HepG2 (cell line): ENCODE measurements around the gene SLC25A23. TPM values are rescaled to one million over a fixed set of nuclear protein-coding genes. Genes with fewer than 3 reads are reported as not detected.

ENCODE experiments used
- ATAC-seq: fragments of 200-7000 bp; cut with Tn5 transposase; 3 replicates; pipeline ENCODE4 v1.9.1; 2020; ENCODE audit warnings: mild to moderate bottlenecking, moderate library complexity
- BruUV-seq: library from RNA; stranded (reverse); fragments of 400-500 nt; replicated peaks from 2 replicates; lab custom pipeline; 2021; lab: Mats Ljungman, UMichigan
- CTCF ChIA-PET: fragments of 300-600 bp; formaldehyde crosslinking; extraction: SDS; loops from one replicate; lab custom pipeline; 2021; ENCODE audit warnings: low total read pairs, inconsistent platforms, low intra/inter-chr PET ratio; lab: Yijun Ruan, JAX
- POLR2A ChIA-PET: fragments of 350-600 bp; sonication (Branson Sonifier 250); formaldehyde crosslinking; loops from one replicate; lab custom pipeline; 2020; ENCODE audit warnings: antibody characterized with exemption, inconsistent platforms; lab: Yijun Ruan, JAX
- DNase-seq: peaks from one replicate; pipeline ENCODE4 v3.0.0-alpha.2; 2015; ENCODE audit warnings: low spot score
- FAIRE-seq: peaks from 3 replicates; lab custom pipeline; 2011; peaks lifted over from hg19 to GRCh38; lab: Jason Lieb, UNC
- H2AFZ ChIP-seq: one replicate; pipeline ENCODE4 v1.6.1; 2011; ENCODE audit warnings: low read length, inconsistent platforms
- H3K27ac ChIP-seq: fragments of 300-600 bp; 3 replicates; pipeline ENCODE4 v1.8.0; 2011; ENCODE audit warnings: mixed run types, mild to moderate bottlenecking, mixed read lengths, low read length, inconsistent platforms; ENCODE audit not compliant: insufficient read depth; ENCODE audit errors: extremely low read length
- H3K27me3 ChIP-seq, 2 experiments: fragments of 200-600 bp in 1 of 2; 2 replicates in 1 of 2; 3 replicates in 1 of 2; pipeline versions ENCODE4 v1.6.0 to v1.8.0; 2011; ENCODE audit warnings: low read length in 2 of 2, mild to moderate bottlenecking in 2 of 2, moderate library complexity in 2 of 2, inconsistent platforms in 1 of 2; ENCODE audit not compliant: insufficient read depth in 2 of 2, control insufficient read depth in 1 of 2
- H3K36me3 ChIP-seq, 2 experiments: fragments of 200-600 bp in 1 of 2; replicated peaks in 1 of 2; 2 replicates in 1 of 2; 3 replicates in 1 of 2; pipeline versions ENCODE4 v1.5.1 to v1.8.0; 2011; ENCODE audit warnings: low read length in 2 of 2, inconsistent platforms in 1 of 2; ENCODE audit not compliant: insufficient read depth in 2 of 2, control insufficient read depth in 1 of 2
- H3K4me1 ChIP-seq: 2 replicates; pipeline ENCODE4 v1.5.1; 2012; ENCODE audit warnings: low read length, inconsistent platforms; ENCODE audit not compliant: insufficient read depth
- H3K4me2 ChIP-seq: 2 replicates; pipeline ENCODE4 v1.6.0; 2011; ENCODE audit warnings: low read depth, low read length, inconsistent platforms
- H3K4me3 ChIP-seq, 3 experiments: fragments of 200-600 bp in 1 of 3; sonication (generic), shearing (Covaris generic) in 1 of 3; replicated peaks in 1 of 3; 2 replicates each; pipeline ENCODE4 v1.5.1; 2011 to 2016; ENCODE audit warnings: low read length in 3 of 3, inconsistent platforms in 2 of 3, low read depth in 2 of 3, mild to moderate bottlenecking in 2 of 3, control low read depth in 1 of 3, mixed read lengths in 1 of 3; ENCODE audit not compliant: insufficient read depth in 1 of 3
- H3K79me2 ChIP-seq: one replicate; pipeline ENCODE4 v1.6.1; 2011; ENCODE audit warnings: low read length, inconsistent platforms; ENCODE audit not compliant: insufficient read depth
- H3K9ac ChIP-seq: 2 replicates; pipeline ENCODE4 v1.6.0; 2011; ENCODE audit warnings: mild to moderate bottlenecking, low read depth, low read length, inconsistent platforms; ENCODE audit not compliant: insufficient read depth
- H3K9me3 ChIP-seq: 2 replicates; pipeline ENCODE4 v1.5.1; 2012; ENCODE audit warnings: mild to moderate bottlenecking, low read length
- H4K20me1 ChIP-seq: 2 replicates; pipeline ENCODE4 v1.6.0; 2011; ENCODE audit warnings: inconsistent platforms, mild to moderate bottlenecking, low read length, moderate library complexity; ENCODE audit not compliant: insufficient read depth
- AGO2 ChIP-seq: fragments of 200-400 bp; formaldehyde crosslinking; optimal IDR thresholded peaks from 2 replicates; pipeline ENCODE3; 2017; ENCODE audit warnings: mild to moderate bottlenecking, low read depth, low read length, moderate library complexity
- DNMT3B ChIP-seq: conservative IDR thresholded peaks from 2 replicates; pipeline ENCODE4 v1.6.1; 2016; ENCODE audit warnings: missing biosample characterization, control low read depth
- MAF1 ChIP-seq: sonication (generic); formaldehyde crosslinking; IDR thresholded peaks from 2 replicates; pipeline ENCODE4 v1.5.0; 2020; ENCODE audit warnings: missing genetic modification reagents, borderline replicate concordance
- RBFOX2 ChIP-seq: fragments of 200-400 bp; formaldehyde crosslinking; IDR thresholded peaks from 2 replicates; pipeline ENCODE4 v1.6.1; 2017; ENCODE audit warnings: low read depth, mild to moderate bottlenecking, low read length
- SNRNP70 ChIP-seq: fragments of 200-400 bp; formaldehyde crosslinking; IDR thresholded peaks from 2 replicates; pipeline ENCODE4 v1.6.1; 2017; ENCODE audit warnings: mild to moderate bottlenecking, low read depth, low read length, moderate library complexity
- SRSF1 ChIP-seq: fragments of 200-400 bp; formaldehyde crosslinking; optimal IDR thresholded peaks from 2 replicates; pipeline ENCODE3; 2017; ENCODE audit warnings: mild to moderate bottlenecking, low read depth, low read length, moderate library complexity
- XRCC5 ChIP-seq: fragments of 200-400 bp; formaldehyde crosslinking; optimal IDR thresholded peaks from 2 replicates; pipeline ENCODE3; 2017; ENCODE audit warnings: mild to moderate bottlenecking, low read length
- ZNF292 ChIP-seq: sonication (generic); formaldehyde crosslinking; IDR thresholded peaks from 2 replicates; pipeline ENCODE4 v1.8.1; 2022; ENCODE audit warnings: mild to moderate bottlenecking, low read depth, missing genetic modification reagents, borderline replicate concordance
- ZNF543 ChIP-seq: sonication (generic); formaldehyde crosslinking; IDR thresholded peaks from 2 replicates; pipeline ENCODE4 v1.4.0; 2020; ENCODE audit warnings: mild to moderate bottlenecking, missing genetic modification reagents
- WGBS: methylation state at CpG from one replicate; pipeline ENCODE4 v1.1.6; 2017; ENCODE audit warnings: low lambda C conversion rate; 5-methylcytosine and 5-hydroxymethylcytosine counted together
- in situ Hi-C: cut with HindIII; loops from 2 replicates; pipeline ENCODE4 v1.10.0; 2017; ENCODE audit warnings: low pct_unique_long_range_greater_than_20kb; ENCODE audit not compliant: extremely low pct_ligation_motif_present
- intact Hi-C: fragments of 100-400 bp; cut with micrococcal nuclease; formaldehyde crosslinking; loops from one replicate; pipeline ENCODE4 v1.10.0; 2022; ENCODE audit not compliant: unreplicated experiment
- polyA plus RNA-seq, 8 experiments: library from polyadenylated mRNA; depleted of rRNA in 3 of 8; stranded (reverse) in 7 of 8; unstranded in 1 of 8; fragments of >200 nt; fragmentation: Illumina TruSeq in 4 of 8; extraction: Trizol in 4 of 8; gene quantifications; 2 replicates each; pipeline versions ENCODE4 v1.2.1 to v1.2.3, GENCODE V29; 2011 to 2016; ENCODE audit warnings: low read depth in 4 of 8, missing spikeins in 1 of 8, mixed read lengths in 1 of 8; ENCODE audit not compliant: insufficient read depth in 1 of 8
- total RNA-seq, 5 experiments: library from RNA; depleted of rRNA; stranded (reverse); fragments of >200 nt; fragmentation: Illumina TruSeq; extraction: Trizol; gene quantifications; 2 replicates each; pipeline ENCODE4 v1.2.3, GENCODE V29; 2016; ENCODE audit warnings: low read depth in 1 of 5
- TF ChIP-seq, protein P1 (sequence below): sonication (generic); IDR thresholded peaks from 2 replicates; pipeline ENCODE4 v1.6.1; 2016; ENCODE audit warnings: low read depth, borderline replicate concordance
- TF ChIP-seq, protein P2 (sequence below): sonication (generic); formaldehyde crosslinking; IDR thresholded peaks from 2 replicates; pipeline ENCODE4 v1.4.0; 2020; ENCODE audit warnings: missing genetic modification reagents, borderline replicate concordance

SLC25A23 gene
- total and polyA plus RNA-seq, 2 of the 13 experiments (the other 11 are each of a cell fraction or from before 2014, with no cell fraction given), result 12.4 to 15.2 TPM

DNA sequence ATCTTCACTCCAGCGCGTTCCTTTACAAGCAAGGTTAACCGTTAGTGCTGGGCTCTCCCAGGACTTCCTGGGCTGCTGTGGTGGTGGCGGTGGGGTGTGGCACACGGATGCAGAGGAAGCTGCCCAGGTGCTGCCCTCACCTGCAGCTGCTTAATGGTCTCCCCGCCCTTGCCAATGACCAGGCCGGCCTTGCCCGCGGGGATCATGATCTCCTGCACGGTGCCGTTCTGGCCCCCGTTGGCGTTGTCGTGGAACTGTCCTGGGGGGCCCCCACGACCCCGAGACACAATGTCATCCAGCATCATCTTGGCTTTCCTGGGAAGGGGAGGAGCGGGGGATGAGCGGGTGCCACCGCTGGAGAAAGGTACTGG is 41.0 kb downstream of the SLC25A23 start:
- in situ Hi-C loops, result no loop called here
- CTCF ChIA-PET, result no interaction called here
- no peaks in the 10 kb centered on the region for H3K9me3 ChIP-seq
- no peaks in the 10 kb centered on the region; a peak in 1 of 5 replicates for H3K27me3 ChIP-seq
- POLR2A ChIA-PET, result no interaction called here
- peaks cover 47% of the 10 kb centered on the region for H3K79me2 ChIP-seq
- H3K27ac ChIP-seq, result no peak overlapping the region
- no peak overlapping the region for H3K9ac ChIP-seq
- no peak overlapping the region for H2AFZ ChIP-seq
- intact Hi-C loops, result no loop called here
- FAIRE-seq (no peak), ATAC-seq (no peak), DNase-seq (no peak)
- peaks cover 47 to 88% of the 10 kb centered on the region in 2 experiments for H3K36me3 ChIP-seq
- H3K4me3 ChIP-seq, result no peak overlapping the region
- H3K4me2 ChIP-seq, result no peak overlapping the region
- H4K20me1 ChIP-seq, result peaks cover 45% of the 10 kb centered on the region
- 99% methylated on average over 10 of the region's 19 CpGs for WGBS
- TF ChIP-seq AGO2 (peak; percentile 30), ZNF543 (CRISPR knock-in tag) (no peak), RBFOX2 (peak; percentile 40; the same call in 1 of the 2 replicates), DNMT3B (CRISPR knock-in tag) (no peak), XRCC5 (no peak), SNRNP70 (no peak), ZNF292 (CRISPR knock-in tag) (no peak), SRSF1 (peak; percentile 14), MAF1 (CRISPR knock-in tag) (no peak)
- TF ChIP-seq, protein P1, sequence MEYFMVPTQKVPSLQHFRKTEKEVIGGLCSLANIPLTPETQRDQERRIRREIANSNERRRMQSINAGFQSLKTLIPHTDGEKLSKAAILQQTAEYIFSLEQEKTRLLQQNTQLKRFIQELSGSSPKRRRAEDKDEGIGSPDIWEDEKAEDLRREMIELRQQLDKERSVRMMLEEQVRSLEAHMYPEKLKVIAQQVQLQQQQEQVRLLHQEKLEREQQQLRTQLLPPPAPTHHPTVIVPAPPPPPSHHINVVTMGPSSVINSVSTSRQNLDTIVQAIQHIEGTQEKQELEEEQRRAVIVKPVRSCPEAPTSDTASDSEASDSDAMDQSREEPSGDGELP, result no peak
- TF ChIP-seq, protein P2, sequence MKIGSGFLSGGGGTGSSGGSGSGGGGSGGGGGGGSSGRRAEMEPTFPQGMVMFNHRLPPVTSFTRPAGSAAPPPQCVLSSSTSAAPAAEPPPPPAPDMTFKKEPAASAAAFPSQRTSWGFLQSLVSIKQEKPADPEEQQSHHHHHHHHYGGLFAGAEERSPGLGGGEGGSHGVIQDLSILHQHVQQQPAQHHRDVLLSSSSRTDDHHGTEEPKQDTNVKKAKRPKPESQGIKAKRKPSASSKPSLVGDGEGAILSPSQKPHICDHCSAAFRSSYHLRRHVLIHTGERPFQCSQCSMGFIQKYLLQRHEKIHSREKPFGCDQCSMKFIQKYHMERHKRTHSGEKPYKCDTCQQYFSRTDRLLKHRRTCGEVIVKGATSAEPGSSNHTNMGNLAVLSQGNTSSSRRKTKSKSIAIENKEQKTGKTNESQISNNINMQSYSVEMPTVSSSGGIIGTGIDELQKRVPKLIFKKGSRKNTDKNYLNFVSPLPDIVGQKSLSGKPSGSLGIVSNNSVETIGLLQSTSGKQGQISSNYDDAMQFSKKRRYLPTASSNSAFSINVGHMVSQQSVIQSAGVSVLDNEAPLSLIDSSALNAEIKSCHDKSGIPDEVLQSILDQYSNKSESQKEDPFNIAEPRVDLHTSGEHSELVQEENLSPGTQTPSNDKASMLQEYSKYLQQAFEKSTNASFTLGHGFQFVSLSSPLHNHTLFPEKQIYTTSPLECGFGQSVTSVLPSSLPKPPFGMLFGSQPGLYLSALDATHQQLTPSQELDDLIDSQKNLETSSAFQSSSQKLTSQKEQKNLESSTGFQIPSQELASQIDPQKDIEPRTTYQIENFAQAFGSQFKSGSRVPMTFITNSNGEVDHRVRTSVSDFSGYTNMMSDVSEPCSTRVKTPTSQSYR (CRISPR knock-in tag), result no peak
- TF ChIP-seq, all 625 proteins: peak for 3
- H3K4me1 ChIP-seq, result peaks cover 19% of the 10 kb centered on the region
- BruUV-seq, result no TSS peak
